A673 (cell line): ENCODE results near the gene SFRP2. TPM values are rescaled to one million over a fixed set of nuclear protein-coding genes. Genes with fewer than 3 reads are reported as not detected.

Experiments
- BruUV-seq: library from RNA; stranded (reverse); fragments of 400-500 nt; replicated peaks from 2 replicates; lab custom pipeline; 2021; lab: Mats Ljungman, UMichigan
- CTCF ChIA-PET: fragments of 300-600 bp; sonication (Branson Sonifier 250); formaldehyde crosslinking; loops from one replicate; lab custom pipeline; 2022; ENCODE audit warnings: antibody characterized with exemption; lab: Charles Lee
- POLR2A ChIA-PET: fragments of 300-600 bp; sonication (Branson Sonifier 250); formaldehyde crosslinking; loops from one replicate; lab custom pipeline; 2022; ENCODE audit warnings: antibody characterized with exemption; ENCODE audit not compliant: low non-redundant PET; lab: Charles Lee
- DNase-seq: peaks from one replicate; pipeline ENCODE4 v3.0.0-alpha.2; 2015; ENCODE audit warnings: low spot score
- H3K27ac ChIP-seq: fragments of 200-600 bp; sonication (generic); 2 replicates; pipeline ENCODE4 v1.5.1; 2016; ENCODE audit warnings: mixed run types, low read depth, mild to moderate bottlenecking, mixed read lengths, antibody characterized with exemption, low read length; ENCODE audit not compliant: poor library complexity, severe bottlenecking
- H3K27me3 ChIP-seq: fragments of 200-600 bp; sonication (generic); replicated peaks from 2 replicates; pipeline ENCODE4 v1.6.1; 2017; ENCODE audit warnings: mixed run types, low read depth, mild to moderate bottlenecking, mixed read lengths, antibody characterized with exemption, low read length; ENCODE audit not compliant: insufficient read depth, poor library complexity
- H3K36me3 ChIP-seq: fragments of 200-600 bp; sonication (generic); 2 replicates; pipeline ENCODE4 v1.6.1; 2016; ENCODE audit warnings: mixed run types, mild to moderate bottlenecking, mixed read lengths, antibody characterized with exemption, low read length; ENCODE audit not compliant: insufficient read depth, poor library complexity, severe bottlenecking
- H3K4me1 ChIP-seq: fragments of 200-600 bp; sonication (generic); 2 replicates; pipeline ENCODE4 v1.6.1; 2017; ENCODE audit warnings: mixed run types, mild to moderate bottlenecking, mixed read lengths, antibody characterized with exemption, low read length; ENCODE audit not compliant: insufficient read depth, poor library complexity, severe bottlenecking
- H3K4me3 ChIP-seq: fragments of 200-600 bp; sonication (generic); 2 replicates; pipeline ENCODE4 v1.5.1; 2016; ENCODE audit warnings: low read depth, mixed run types, mild to moderate bottlenecking, mixed read lengths, low read length; ENCODE audit not compliant: poor library complexity, severe bottlenecking
- H3K9me3 ChIP-seq: fragments of 200-600 bp; sonication (generic); 2 replicates; pipeline ENCODE4 v1.6.1; 2016; ENCODE audit warnings: mixed run types, low read depth, mild to moderate bottlenecking, mixed read lengths, antibody characterized with exemption, low read length; ENCODE audit not compliant: poor library complexity, severe bottlenecking
- CTCF ChIP-seq: fragments of 300-800, 200-600 bp; sonication (generic); conservative IDR thresholded peaks from 2 replicates; pipeline ENCODE4 v1.5.1; 2017; ENCODE audit warnings: low read depth, mild to moderate bottlenecking, antibody characterized with exemption, low read length, moderate library complexity, mixed read lengths
- EZH2 ChIP-seq: fragments of 200-600 bp; sonication (generic); IDR thresholded peaks from 2 replicates; pipeline ENCODE4 v1.6.1; 2017; ENCODE audit warnings: borderline replicate concordance, low read depth, mild to moderate bottlenecking, mixed read lengths, antibody characterized with exemption, low read length; ENCODE audit not compliant: poor library complexity, severe bottlenecking
- intact Hi-C: fragments of 100-400 bp; cut with micrococcal nuclease; formaldehyde crosslinking; loops from one replicate; pipeline ENCODE4 v1.10.0; 2022; ENCODE audit not compliant: unreplicated experiment
- total RNA-seq: library from RNA; stranded (reverse); gene quantifications from 2 replicates; pipeline ENCODE4 v1.2.3, GENCODE V29; 2021

SFRP2 gene
- total RNA-seq, 1 experiment from 2014 or later = 1.4 TPM

GRCh38 chr4:153766758-153767157 is 22.1 kb downstream of the SFRP2 start:
- no peaks in the 10 kb centered on the region for H3K36me3 ChIP-seq
- no peak for DNase-seq
- H3K9me3 ChIP-seq = no peaks in the 10 kb centered on the region
- no peaks in the 10 kb centered on the region for H3K4me1 ChIP-seq
- no peak overlapping the region for H3K27ac ChIP-seq
- POLR2A ChIA-PET = no interaction called here
- CTCF ChIA-PET = no interaction called here
- TF ChIP-seq EZH2 = no peak
- no peak for TF ChIP-seq CTCF
- no peaks in the 10 kb centered on the region for H3K27me3 ChIP-seq
- intact Hi-C loops = no loop called here
- no peak overlapping the region for H3K4me3 ChIP-seq
- BruUV-seq = no TSS peak

GRCh38 chr4:153765894-153766293 is 23.0 kb downstream of the SFRP2 start:
- Histone ChIP-seq H3K9me3 (no peaks in the 10 kb centered on the region), H3K27me3 (no peaks in the 10 kb centered on the region), H3K36me3 (no peaks in the 10 kb centered on the region), H3K4me1 (no peaks in the 10 kb centered on the region), H3K27ac (no peak overlapping the region), H3K4me3 (no peak overlapping the region)
- intact Hi-C loops = no loop called here
- POLR2A ChIA-PET = no interaction called here
- TF ChIP-seq EZH2 = no peak
- TF ChIP-seq CTCF = no peak
- no TSS peak for BruUV-seq
- no peak for DNase-seq
- CTCF ChIA-PET = no interaction called here

GRCh38 chr4:153764601-153765368 is 24.1 kb downstream of the SFRP2 start:
- POLR2A ChIA-PET = no interaction called here
- intact Hi-C loops = no loop called here
- BruUV-seq = no TSS peak
- H3K36me3 ChIP-seq = no peaks in the 10 kb centered on the region
- CTCF ChIA-PET = no interaction called here
- H3K27ac ChIP-seq = no peak overlapping the region
- DNase-seq = no peak
- H3K4me1 ChIP-seq = no peaks in the 10 kb centered on the region
- H3K4me3 ChIP-seq = no peak overlapping the region
- no peak for TF ChIP-seq EZH2
- no peak for TF ChIP-seq CTCF
- H3K9me3 ChIP-seq = no peaks in the 10 kb centered on the region
- no peaks in the 10 kb centered on the region for H3K27me3 ChIP-seq
